ENCODE results near the gene F13B. TPM values are rescaled to one million over a fixed set of nuclear protein-coding genes. Genes with fewer than 3 reads are reported as not detected.

Gene F13B
- total RNA-seq, 2 donors from 2014 or later: not detected

Other genes with a start within 250 kb of the F13B start
- not detected for gene CFHR1, start 247.5 kb downstream of the F13B start, total RNA-seq
- not detected for gene CFHR4, start 179.2 kb downstream of the F13B start, total RNA-seq
- gene CFHR2, start 123.5 kb downstream of the F13B start, total RNA-seq: not detected
- gene CFHR5, start 89.7 kb downstream of the F13B start, total RNA-seq: not detected
- gene ASPM, start 79.4 kb upstream of the F13B start, total RNA-seq: 10 to 100 TPM; 17.6 to 40.7 TPM
- gene ZBTB41, start 134.0 kb upstream of the F13B start, total RNA-seq: 1 to 10 TPM; 5.6 to 5.7 TPM
- gene CRB1, start 201.0 kb upstream of the F13B start, total RNA-seq: under 1 TPM in 1 of 2 donors, not detected in 1; 0.59 TPM